GM12874 (cell line): Measurements from ENCODE around the gene HNRNPR.

Experiments
- TF ChIP-seq, protein P1 (sequence below): IDR thresholded peaks from 2 replicates; pipeline ENCODE4 v1.5.1; 2011; ENCODE audit warnings: low read depth, mild to moderate bottlenecking, control low read depth, low read length, moderate library complexity; ENCODE audit not compliant: insufficient read depth

The HNRNPR gene

DNA sequence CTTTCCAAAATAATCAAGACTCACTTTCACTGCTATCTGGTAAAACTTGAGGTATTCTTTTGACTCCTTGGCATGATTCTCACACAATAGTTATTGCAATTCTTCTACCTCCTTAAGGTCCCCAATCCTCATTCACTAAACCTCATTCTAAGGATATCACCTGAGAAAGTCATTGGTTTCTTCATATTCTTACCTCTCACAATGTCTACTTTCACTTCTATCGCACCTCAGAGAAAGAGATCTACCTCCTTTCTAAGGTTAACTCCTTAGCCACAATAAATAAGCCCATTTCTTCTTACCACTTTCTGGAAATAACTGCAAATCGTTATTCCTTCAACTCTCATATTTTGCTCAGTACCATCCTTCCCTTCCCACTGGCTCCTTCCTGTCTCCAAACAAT, 18.7 kb downstream of the HNRNPR start:
- TF ChIP-seq, protein P1, sequence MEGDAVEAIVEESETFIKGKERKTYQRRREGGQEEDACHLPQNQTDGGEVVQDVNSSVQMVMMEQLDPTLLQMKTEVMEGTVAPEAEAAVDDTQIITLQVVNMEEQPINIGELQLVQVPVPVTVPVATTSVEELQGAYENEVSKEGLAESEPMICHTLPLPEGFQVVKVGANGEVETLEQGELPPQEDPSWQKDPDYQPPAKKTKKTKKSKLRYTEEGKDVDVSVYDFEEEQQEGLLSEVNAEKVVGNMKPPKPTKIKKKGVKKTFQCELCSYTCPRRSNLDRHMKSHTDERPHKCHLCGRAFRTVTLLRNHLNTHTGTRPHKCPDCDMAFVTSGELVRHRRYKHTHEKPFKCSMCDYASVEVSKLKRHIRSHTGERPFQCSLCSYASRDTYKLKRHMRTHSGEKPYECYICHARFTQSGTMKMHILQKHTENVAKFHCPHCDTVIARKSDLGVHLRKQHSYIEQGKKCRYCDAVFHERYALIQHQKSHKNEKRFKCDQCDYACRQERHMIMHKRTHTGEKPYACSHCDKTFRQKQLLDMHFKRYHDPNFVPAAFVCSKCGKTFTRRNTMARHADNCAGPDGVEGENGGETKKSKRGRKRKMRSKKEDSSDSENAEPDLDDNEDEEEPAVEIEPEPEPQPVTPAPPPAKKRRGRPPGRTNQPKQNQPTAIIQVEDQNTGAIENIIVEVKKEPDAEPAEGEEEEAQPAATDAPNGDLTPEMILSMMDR, result no peak

DNA sequence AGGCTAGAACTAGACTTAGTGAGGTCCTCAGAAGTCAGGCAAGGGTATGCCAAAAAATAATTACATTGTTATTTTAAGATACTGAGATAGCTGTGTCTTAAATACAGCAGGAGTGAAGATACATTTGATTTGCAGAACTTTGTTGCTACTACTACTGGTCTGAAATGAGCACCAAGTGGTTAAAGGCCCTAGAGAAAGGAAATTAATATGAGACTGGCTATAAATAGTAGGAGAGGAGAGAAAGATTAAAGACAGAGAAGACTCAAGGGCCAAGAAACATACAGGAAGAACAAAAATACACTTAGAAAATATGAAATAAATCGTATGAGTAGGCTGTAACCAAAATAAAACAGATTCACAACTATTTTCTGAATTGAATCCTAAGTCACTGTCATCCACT, 21.3 kb downstream of the HNRNPR start:
- TF ChIP-seq, protein P1, result no peak

DNA sequence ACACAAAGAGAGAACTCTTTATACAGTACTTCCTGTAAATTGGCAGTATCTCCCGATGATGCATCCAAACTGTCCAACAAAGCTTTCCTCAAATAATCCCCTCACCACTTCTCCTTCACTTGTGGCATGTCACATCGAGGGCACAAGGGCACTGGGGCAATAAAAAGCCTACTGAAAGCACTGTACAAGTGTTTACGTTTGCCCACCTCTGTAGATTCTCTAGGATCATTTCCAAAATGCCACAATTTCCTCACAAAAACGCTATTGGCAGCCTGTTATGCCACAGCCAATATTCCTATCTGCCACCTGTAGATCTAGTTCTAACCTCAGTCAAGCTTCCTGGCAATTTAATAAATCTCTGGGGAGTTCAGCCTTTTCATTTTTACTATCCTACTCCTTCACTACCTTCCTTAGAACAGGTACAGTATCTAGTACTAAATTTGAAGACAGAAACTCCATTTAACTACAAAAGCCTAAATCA, 39.9 kb downstream of the HNRNPR start:
- TF ChIP-seq, protein P1, result no peak

DNA sequence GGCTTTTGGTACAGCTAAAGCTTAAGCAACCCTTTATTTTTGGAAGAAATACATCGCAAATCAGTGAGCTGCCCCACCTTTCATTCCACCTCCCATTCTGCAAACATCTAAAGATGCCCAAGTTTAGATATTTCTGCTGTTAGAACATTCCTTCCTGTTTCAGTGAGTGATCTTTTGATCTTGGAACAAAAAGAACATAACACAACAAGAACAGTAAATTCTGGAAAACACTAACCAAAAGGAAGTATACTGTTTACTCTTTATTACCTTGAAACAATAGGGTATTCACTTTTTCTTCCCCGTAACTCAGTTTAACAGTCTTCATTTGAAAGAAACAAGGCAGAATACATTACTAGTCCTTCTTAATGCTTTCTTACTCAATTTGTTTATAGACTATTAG, 40.6 kb downstream of the HNRNPR start:
- TF ChIP-seq, protein P1, result no peak

DNA sequence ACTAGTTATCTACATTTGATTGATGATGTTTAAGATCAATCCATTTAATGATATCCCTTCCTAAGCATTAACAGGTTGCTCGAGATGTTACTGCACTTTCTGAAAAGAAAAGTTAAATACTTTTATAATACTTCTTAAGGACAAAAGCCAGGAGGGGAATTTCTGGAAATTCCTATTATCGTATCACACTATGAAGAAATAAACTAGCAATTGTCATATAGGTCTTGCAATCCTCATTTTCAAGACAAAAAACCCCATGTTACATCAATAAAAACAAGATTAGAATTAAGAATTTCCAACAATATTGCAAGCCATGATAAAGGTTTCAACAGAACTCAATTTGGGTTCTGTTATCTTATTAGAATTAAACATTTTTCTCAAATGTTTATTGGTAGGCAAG, 47.2 kb downstream of the HNRNPR start:
- TF ChIP-seq, protein P1, result no peak

DNA sequence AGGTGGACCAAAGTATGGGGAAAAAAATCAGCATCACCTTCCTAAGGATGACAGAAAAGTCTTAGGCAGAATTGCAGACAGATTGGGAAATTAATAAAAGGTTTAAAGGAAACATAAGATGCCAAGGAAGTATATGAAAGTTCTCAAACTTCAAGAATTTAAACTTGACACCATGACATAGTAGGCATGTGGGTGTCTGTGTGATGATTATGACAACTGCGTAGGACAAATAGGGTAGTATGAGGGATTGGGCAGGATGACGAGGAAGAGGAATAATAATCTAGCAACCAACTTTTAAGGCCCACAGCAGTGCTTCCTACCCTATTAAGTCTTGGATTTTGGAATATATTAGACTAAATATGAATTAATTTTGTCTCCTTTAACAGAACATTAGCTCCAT, 52.4 kb downstream of the HNRNPR start:
- TF ChIP-seq, protein P1, result no peak

DNA sequence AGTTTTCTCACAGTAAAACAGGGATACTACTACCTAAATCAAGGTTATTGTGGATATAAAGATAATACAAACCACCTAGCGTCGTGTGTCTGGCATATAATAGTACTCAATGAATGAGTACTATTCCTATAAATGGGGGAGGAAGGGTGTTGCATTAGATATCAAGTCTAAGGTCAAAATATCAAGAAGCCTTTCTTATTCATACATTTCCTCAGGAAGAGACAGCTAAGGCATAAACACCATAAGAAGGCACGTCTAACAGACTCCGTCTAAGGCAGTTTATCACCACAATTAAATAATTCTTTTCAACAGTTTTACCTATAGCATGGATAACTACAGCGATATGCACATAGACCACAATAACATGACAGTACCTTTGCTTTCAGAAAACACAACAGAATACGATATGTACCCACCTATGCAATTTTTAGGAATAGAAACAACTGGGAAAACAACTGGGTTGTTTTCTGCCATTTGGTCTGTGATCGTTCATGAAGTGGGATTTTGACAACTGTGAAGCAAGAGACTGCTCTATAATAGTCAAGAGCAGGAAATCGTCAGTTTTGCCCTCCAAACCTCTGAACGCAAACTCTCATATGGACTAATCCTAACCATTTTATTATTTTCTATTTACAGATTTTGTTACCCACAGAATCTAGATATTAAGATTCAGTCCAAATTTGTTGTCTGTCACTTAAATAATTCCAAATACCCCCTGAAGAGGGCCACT, 53.1 kb downstream of the HNRNPR start:
- TF ChIP-seq, protein P1, result no peak
